Right atrium auricular region (tissue), 2 donors: ENCODE measurements around the gene EXOC3L1. TPM values are rescaled to one million over a fixed set of nuclear protein-coding genes. Genes with fewer than 3 reads are reported as not detected.

Experiments
- DNase-seq: peaks from one replicate; pipeline ENCODE4 v3.0.0-alpha.2; 2019; ENCODE audit warnings: low spot score
- H3K27ac ChIP-seq, 2 donors: fragments of 200-600 bp; sonication (generic); 1 replicate in 1 of 2; 2 replicates in 1 of 2; pipeline ENCODE4 v1.5.1; 2016 to 2019
- H3K27me3 ChIP-seq, 2 donors: fragments of 200-600 bp; sonication (generic); one replicate each; pipeline versions ENCODE4 v1.5.1 to v1.6.0; 2017 to 2019
- H3K36me3 ChIP-seq: fragments of 200-600 bp; sonication (generic); one replicate; pipeline ENCODE4 v1.5.1; 2016
- H3K4me1 ChIP-seq, 2 donors: fragments of 200-600 bp; sonication (generic); one replicate each; pipeline versions ENCODE4 v1.5.1 to v1.6.0; 2017 to 2019
- H3K4me3 ChIP-seq, 2 donors: fragments of 200-600 bp; sonication (generic); 1 replicate in 1 of 2; 2 replicates in 1 of 2; pipeline ENCODE4 v1.5.1; 2017 to 2019; ENCODE audit warnings: mild to moderate bottlenecking in 1 of 2, moderate library complexity in 1 of 2
- H3K9me3 ChIP-seq, 2 donors: fragments of 200-600 bp; sonication (generic); one replicate each; pipeline ENCODE4 v1.5.1; 2019
- CTCF ChIP-seq, 2 donors: fragments of 200-600 bp; sonication (generic); IDR thresholded peaks; one replicate each; pipeline ENCODE4 v1.5.1; 2019; ENCODE audit warnings: antibody characterized with exemption in 2 of 2
- total RNA-seq, 2 donors: library from RNA; depleted of rRNA; stranded (reverse); fragments of >200 nt; gene quantifications; one replicate each; pipeline ENCODE4 v1.1.0, GENCODE V29; 2016

EXOC3L1 gene
- total RNA-seq, 2 donors from 2014 or later: 2.2 to 2.5 TPM

- DNase-seq: no peak
- Histone ChIP-seq H3K4me1 (peaks cover 0 to 18% of the 10 kb centered on the region in 2 donors), H3K9me3 (no peaks in the 10 kb centered on the region), H3K36me3 (peaks cover 60% of the 10 kb centered on the region), H3K27ac (no peak overlapping the region), H3K4me3 (no peak overlapping the region), H3K27me3 (no peaks in the 10 kb centered on the region)
- no peak for TF ChIP-seq CTCF (IDR thresholded peaks at IDR 0.05)
These were observed 43.2 kb downstream of the EXOC3L1 start for GRCh38 chr16:67146523-67147357.

- H3K36me3 ChIP-seq: peaks cover 70% of the 10 kb centered on the region
- no peak for DNase-seq
- no peak overlapping the region for H3K4me3 ChIP-seq
- TF ChIP-seq CTCF (IDR thresholded peaks at IDR 0.05): no peak
- no peaks in the 10 kb centered on the region for H3K9me3 ChIP-seq
- no peak overlapping the region for H3K27ac ChIP-seq
- H3K27me3 ChIP-seq: no peaks in the 10 kb centered on the region
- H3K4me1 ChIP-seq: peaks cover 0 to 11% of the 10 kb centered on the region in 2 donors
These were observed 44.2 kb downstream of the EXOC3L1 start for GRCh38 chr16:67145746-67146145.

- TF ChIP-seq CTCF (IDR thresholded peaks at IDR 0.05): no peak
- no peaks in the 10 kb centered on the region for H3K9me3 ChIP-seq
- no peak overlapping the region for H3K4me3 ChIP-seq
- no peak for DNase-seq
- H3K27ac ChIP-seq: no peak overlapping the region
- no peaks in the 10 kb centered on the region for H3K27me3 ChIP-seq
- H3K4me1 ChIP-seq: peaks cover 0 to 3% of the 10 kb centered on the region in 2 donors
- peaks cover 78% of the 10 kb centered on the region for H3K36me3 ChIP-seq
These were observed 45.0 kb downstream of the EXOC3L1 start for GRCh38 chr16:67144943-67145342.

- Histone ChIP-seq H3K36me3 (peaks cover 97% of the 10 kb centered on the region), H3K27me3 (no peaks in the 10 kb centered on the region), H3K4me3 (no peak overlapping the region), H3K4me1 (no peaks in the 10 kb centered on the region), H3K9me3 (no peaks in the 10 kb centered on the region), H3K27ac (no peak overlapping the region)
- no peak for TF ChIP-seq CTCF (IDR thresholded peaks at IDR 0.05)
- no peak for DNase-seq
These were observed 47.6 kb downstream of the EXOC3L1 start for GRCh38 chr16:67142342-67142741.

GRCh38 chr16:67141391-67141790 lies 48.5 kb downstream of the EXOC3L1 start:
- H3K36me3 ChIP-seq: peaks cover 97% of the 10 kb centered on the region
- no peak for TF ChIP-seq CTCF (IDR thresholded peaks at IDR 0.05)
- H3K27ac ChIP-seq: no peak overlapping the region

More at GRCh38 chr16:67141391-67141790, 48.5 kb downstream of the EXOC3L1 start:
- DNase-seq: no peak
- H3K27me3 ChIP-seq: no peaks in the 10 kb centered on the region
- no peaks in the 10 kb centered on the region for H3K4me1 ChIP-seq
- no peak overlapping the region for H3K4me3 ChIP-seq
- no peaks in the 10 kb centered on the region for H3K9me3 ChIP-seq
